ENCODE results near the gene UBE2V1. TPM values are rescaled to one million over a fixed set of nuclear protein-coding genes. Genes with fewer than 3 reads are reported as not detected.

UBE2V1 gene
- total and polyA plus RNA-seq, 2 experiments from 2014 or later: 64.0 to 112 TPM

DNA sequence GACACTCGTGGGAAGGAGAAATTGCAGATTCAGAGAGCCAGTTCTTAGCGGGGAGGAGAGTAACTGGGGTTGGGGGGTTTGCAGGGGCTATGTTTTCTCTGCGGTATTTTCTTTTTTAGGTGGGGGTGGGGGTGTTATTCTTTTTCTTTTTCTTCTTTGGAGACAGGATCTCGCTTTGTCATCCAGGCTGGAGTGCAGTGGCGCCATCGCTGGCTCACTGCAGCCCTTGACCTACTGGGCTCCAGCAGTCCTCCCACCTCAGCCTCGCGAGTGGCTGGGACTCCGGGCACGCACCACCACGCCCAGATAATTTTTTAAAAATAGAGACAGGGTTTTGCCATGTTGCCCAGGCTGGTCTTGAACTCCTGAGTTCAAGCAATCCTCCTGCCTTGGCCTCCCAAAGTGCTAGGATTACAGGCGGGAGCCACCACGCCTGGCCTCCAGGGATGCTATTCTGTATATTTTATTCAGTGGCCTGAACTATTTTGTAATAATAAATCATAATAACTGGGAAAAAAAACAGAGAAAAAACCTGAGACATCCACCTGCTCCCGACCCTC is 57.3 kb downstream of the UBE2V1 start:
- no peaks in the 10 kb centered on the region for H3K9me3 ChIP-seq (ENCODE audit: low read depth)
- DNase-seq (ENCODE audit: low spot score): no peak
- peak overlapping the region; percentile 52 for H3K4me2 ChIP-seq
- no peaks in the 10 kb centered on the region for H4K20me1 ChIP-seq (ENCODE audit: insufficient read depth, poor library complexity, severe bottlenecking)
- H3K27me3 ChIP-seq: no peaks in the 10 kb centered on the region
- no peak overlapping the region for H3K4me3 ChIP-seq
- no peaks in the 10 kb centered on the region for H3K9me2 ChIP-seq (replicated peaks; ENCODE audit: insufficient read depth)
- no peaks in the 10 kb centered on the region for H3K36me3 ChIP-seq (replicated peaks; ENCODE audit: insufficient read depth, low read depth)
- 69% methylated on average over 14 of the region's 14 CpGs for WGBS (ENCODE audit: low lambda C conversion rate, missing lambda C conversion rate)
- peak overlapping the region; percentile 16 for H2AFZ ChIP-seq
- TF ChIP-seq, protein P1, sequence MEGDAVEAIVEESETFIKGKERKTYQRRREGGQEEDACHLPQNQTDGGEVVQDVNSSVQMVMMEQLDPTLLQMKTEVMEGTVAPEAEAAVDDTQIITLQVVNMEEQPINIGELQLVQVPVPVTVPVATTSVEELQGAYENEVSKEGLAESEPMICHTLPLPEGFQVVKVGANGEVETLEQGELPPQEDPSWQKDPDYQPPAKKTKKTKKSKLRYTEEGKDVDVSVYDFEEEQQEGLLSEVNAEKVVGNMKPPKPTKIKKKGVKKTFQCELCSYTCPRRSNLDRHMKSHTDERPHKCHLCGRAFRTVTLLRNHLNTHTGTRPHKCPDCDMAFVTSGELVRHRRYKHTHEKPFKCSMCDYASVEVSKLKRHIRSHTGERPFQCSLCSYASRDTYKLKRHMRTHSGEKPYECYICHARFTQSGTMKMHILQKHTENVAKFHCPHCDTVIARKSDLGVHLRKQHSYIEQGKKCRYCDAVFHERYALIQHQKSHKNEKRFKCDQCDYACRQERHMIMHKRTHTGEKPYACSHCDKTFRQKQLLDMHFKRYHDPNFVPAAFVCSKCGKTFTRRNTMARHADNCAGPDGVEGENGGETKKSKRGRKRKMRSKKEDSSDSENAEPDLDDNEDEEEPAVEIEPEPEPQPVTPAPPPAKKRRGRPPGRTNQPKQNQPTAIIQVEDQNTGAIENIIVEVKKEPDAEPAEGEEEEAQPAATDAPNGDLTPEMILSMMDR (IDR thresholded peaks at IDR 0.05; ENCODE audit: poor library complexity): no peak
- TF ChIP-seq EZH2 (IDR thresholded peaks at IDR 0.05; ENCODE audit: borderline replicate concordance): no peak
- no peak for TF ChIP-seq EZH2phosphoT487 (IDR thresholded peaks at IDR 0.05; ENCODE audit: low read depth, severe bottlenecking, unreplicated experiment)
- H3K27ac ChIP-seq: peak overlapping the region; percentile 93
- peaks cover 17% of the 10 kb centered on the region for H3K4me1 ChIP-seq (ENCODE audit: insufficient read depth)
- H3K79me2 ChIP-seq: no peaks in the 10 kb centered on the region

DNA sequence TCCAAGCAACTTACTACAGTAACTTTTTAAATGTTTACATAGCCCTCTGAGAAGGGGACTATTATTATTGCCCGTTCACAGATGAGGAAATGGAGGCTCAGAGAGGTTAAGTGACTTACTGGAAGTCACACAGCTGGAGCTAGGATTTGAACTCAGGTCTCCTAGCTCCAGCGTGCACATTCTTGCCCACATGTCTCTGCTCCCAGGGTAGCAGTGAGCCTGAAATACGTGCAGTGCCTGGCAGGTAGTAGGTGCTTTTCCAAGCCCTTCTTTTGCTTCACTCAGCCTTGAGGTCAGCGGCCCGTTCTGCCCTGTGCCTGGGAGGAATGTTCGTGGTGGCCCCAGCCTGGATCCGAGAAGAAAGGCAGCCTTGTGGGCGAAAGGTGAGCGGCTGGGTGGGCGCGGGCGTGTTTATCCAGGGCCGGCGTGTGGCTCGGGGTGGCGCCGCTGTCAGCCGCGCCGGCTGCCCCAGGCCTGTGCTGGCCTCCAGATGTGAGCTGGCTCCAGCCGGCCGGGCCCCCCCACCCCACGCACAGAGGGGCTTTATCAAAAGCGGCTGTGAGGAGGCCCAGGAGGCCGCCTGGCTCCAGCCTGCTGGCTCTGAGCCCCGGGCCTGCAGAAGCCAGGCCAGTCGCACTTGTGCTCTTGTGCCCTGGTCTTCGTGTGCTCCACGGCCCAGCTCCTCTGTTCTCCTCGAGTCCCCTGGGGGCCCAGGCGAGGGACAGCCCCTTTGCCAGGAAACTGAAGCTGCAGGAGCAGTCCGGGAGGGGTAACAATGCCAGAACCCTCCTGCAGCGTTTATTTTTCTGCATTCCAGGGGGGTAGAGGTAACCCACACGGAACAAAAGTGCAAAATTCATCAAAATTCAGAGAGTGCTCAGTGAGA is 58.1 kb downstream of the UBE2V1 start:
- DNase-seq (ENCODE audit: low spot score): peak; percentile 82
- Histone ChIP-seq H3K27ac (peak overlapping the region; percentile 93), H3K27me3 (no peaks in the 10 kb centered on the region), H3K4me2 (peak overlapping the region; percentile 52), H3K4me1 (ENCODE audit: insufficient read depth) (peaks cover 17% of the 10 kb centered on the region), H4K20me1 (ENCODE audit: insufficient read depth, poor library complexity, severe bottlenecking) (no peaks in the 10 kb centered on the region), H3K4me3 (no peak overlapping the region), H3K79me2 (no peaks in the 10 kb centered on the region), H3K36me3 (replicated peaks; ENCODE audit: insufficient read depth, low read depth) (no peaks in the 10 kb centered on the region), H2AFZ (peak overlapping the region; percentile 16), H3K9me2 (replicated peaks; ENCODE audit: insufficient read depth) (no peaks in the 10 kb centered on the region), H3K9me3 (ENCODE audit: low read depth) (no peaks in the 10 kb centered on the region)
- TF ChIP-seq, protein P1 (IDR thresholded peaks at IDR 0.05; ENCODE audit: poor library complexity): no peak
- TF ChIP-seq EZH2phosphoT487 (IDR thresholded peaks at IDR 0.05; ENCODE audit: low read depth, severe bottlenecking, unreplicated experiment): no peak
- TF ChIP-seq EZH2 (IDR thresholded peaks at IDR 0.05; ENCODE audit: borderline replicate concordance): no peak
- 28% methylated on average over 34 of the region's 34 CpGs for WGBS (ENCODE audit: low lambda C conversion rate, missing lambda C conversion rate)

DNA sequence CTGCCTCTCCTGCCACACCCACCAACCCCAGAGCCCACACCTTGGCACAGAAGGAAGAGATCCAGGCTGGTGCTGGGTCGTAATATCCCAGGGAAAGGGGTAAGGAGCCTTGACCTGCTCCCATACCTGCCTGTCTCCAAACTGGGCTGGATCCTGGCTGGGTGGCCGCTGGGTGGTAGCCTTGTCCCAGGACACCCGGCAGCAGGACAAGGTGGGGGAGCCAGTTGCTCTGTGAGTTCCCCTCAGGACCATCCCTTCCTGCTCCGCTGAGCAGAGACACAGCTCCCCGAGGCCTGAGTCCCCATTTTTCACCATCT is 58.8 kb downstream of the UBE2V1 start:
- Histone ChIP-seq H3K4me2 (no peak overlapping the region), H3K9me2 (replicated peaks; ENCODE audit: insufficient read depth) (no peaks in the 10 kb centered on the region), H3K27me3 (no peaks in the 10 kb centered on the region), H3K4me1 (ENCODE audit: insufficient read depth) (peaks cover 17% of the 10 kb centered on the region), H3K4me3 (no peak overlapping the region), H3K36me3 (replicated peaks; ENCODE audit: insufficient read depth, low read depth) (no peaks in the 10 kb centered on the region), H3K9me3 (ENCODE audit: low read depth) (no peaks in the 10 kb centered on the region), H3K27ac (peak overlapping the region; percentile 93), H4K20me1 (ENCODE audit: insufficient read depth, poor library complexity, severe bottlenecking) (no peaks in the 10 kb centered on the region), H2AFZ (no peak overlapping the region), H3K79me2 (no peaks in the 10 kb centered on the region)
- 52% methylated on average over 5 of the region's 5 CpGs for WGBS (ENCODE audit: low lambda C conversion rate, missing lambda C conversion rate)
- TF ChIP-seq EZH2phosphoT487 (IDR thresholded peaks at IDR 0.05; ENCODE audit: low read depth, severe bottlenecking, unreplicated experiment) (no peak), EZH2 (IDR thresholded peaks at IDR 0.05; ENCODE audit: borderline replicate concordance) (no peak)
- TF ChIP-seq, protein P1 (IDR thresholded peaks at IDR 0.05; ENCODE audit: poor library complexity): no peak
- no peak for DNase-seq (ENCODE audit: low spot score)
